Stimulated activated CD4-positive, alpha-beta T cell treated with anti-CD3 and anti-CD28 coated beads, TNF-alpha, amount 100 ng/mL, for 48 hours (primary cell): ENCODE data around the gene EIF1B.

Experiments
- DNase-seq, 3 donors: peaks; one replicate each; pipeline ENCODE4 v3.0.0-alpha.2; 2020; ENCODE audit warnings: low read depth in 3 of 3

The EIF1B gene

GRCh38 chr3:40340541-40341170 lies 31.1 kb downstream of the EIF1B start:
- DNase-seq: no peak

- no peak for DNase-seq
Observed at GRCh38 chr3:40341671-40342070, 32.2 kb downstream of the EIF1B start.

GRCh38 chr3:40350529-40350928 lies 41.0 kb downstream of the EIF1B start:
- DNase-seq: no peak

- DNase-seq: no peak
Observed at GRCh38 chr3:40355410-40355809, 45.9 kb downstream of the EIF1B start.

GRCh38 chr3:40358454-40358853 lies 48.9 kb downstream of the EIF1B start:
- DNase-seq: no peak
